HUES48 (cell line): ENCODE results near the gene SAP30L.

Source experiments
- H3K27ac ChIP-seq: one replicate; pipeline ENCODE4 v1.7.0; 2013; ENCODE audit warnings: low read depth, low read length, inconsistent platforms
- H3K27me3 ChIP-seq: 2 replicates; pipeline ENCODE4 v1.6.1; 2013; ENCODE audit warnings: mild to moderate bottlenecking, low read length; ENCODE audit not compliant: control insufficient read depth, insufficient read depth
- H3K36me3 ChIP-seq: 2 replicates; pipeline ENCODE4 v1.6.1; 2013; ENCODE audit warnings: low read length; ENCODE audit not compliant: control insufficient read depth, insufficient read depth
- H3K4me1 ChIP-seq: 2 replicates; pipeline ENCODE4 v1.6.1; 2013; ENCODE audit warnings: mild to moderate bottlenecking, low read length; ENCODE audit not compliant: control insufficient read depth, insufficient read depth
- H3K4me3 ChIP-seq: 2 replicates; pipeline ENCODE4 v1.5.1; 2013; ENCODE audit warnings: mild to moderate bottlenecking, low read depth, low read length
- H3K9ac ChIP-seq: 2 replicates; pipeline ENCODE4 v1.6.1; 2013; ENCODE audit warnings: mild to moderate bottlenecking, low read depth, low read length, moderate library complexity
- H3K9me3 ChIP-seq: 2 replicates; pipeline ENCODE4 v1.6.1; 2013; ENCODE audit warnings: low read length; ENCODE audit not compliant: control insufficient read depth, insufficient read depth

The SAP30L gene

GRCh38 chr5:154464438-154464837 is 18.6 kb downstream of the SAP30L start:
- Histone ChIP-seq H3K4me3 (no peak overlapping the region), H3K27me3 (peaks cover 39% of the 10 kb centered on the region), H3K9me3 (no peaks in the 10 kb centered on the region), H3K4me1 (peaks cover 9% of the 10 kb centered on the region; the same call in 1 of the 2 replicates), H3K27ac (no peak overlapping the region), H3K36me3 (no peaks in the 10 kb centered on the region), H3K9ac (no peak overlapping the region)

- Histone ChIP-seq H3K4me3 (no peak overlapping the region), H3K9me3 (no peaks in the 10 kb centered on the region), H3K4me1 (peaks cover 9% of the 10 kb centered on the region; the same call in 1 of the 2 replicates), H3K27me3 (peaks cover 47% of the 10 kb centered on the region), H3K9ac (no peak overlapping the region), H3K27ac (no peak overlapping the region), H3K36me3 (no peaks in the 10 kb centered on the region)
Measured at GRCh38 chr5:154465169-154465568, 19.4 kb downstream of the SAP30L start.

- Histone ChIP-seq H3K4me3 (no peak overlapping the region), H3K36me3 (no peaks in the 10 kb centered on the region), H3K27me3 (peaks cover 57% of the 10 kb centered on the region), H3K9ac (no peak overlapping the region), H3K9me3 (no peaks in the 10 kb centered on the region), H3K4me1 (peaks cover 9% of the 10 kb centered on the region; the same call in 1 of the 2 replicates), H3K27ac (no peak overlapping the region)
Measured at GRCh38 chr5:154466147-154466546, 20.4 kb downstream of the SAP30L start.

GRCh38 chr5:154466671-154467070 is 20.9 kb downstream of the SAP30L start:
- Histone ChIP-seq H3K27ac (no peak overlapping the region), H3K4me3 (no peak overlapping the region), H3K4me1 (peaks cover 9% of the 10 kb centered on the region; the same call in 1 of the 2 replicates), H3K36me3 (no peaks in the 10 kb centered on the region), H3K27me3 (peaks cover 62% of the 10 kb centered on the region), H3K9me3 (no peaks in the 10 kb centered on the region), H3K9ac (no peak overlapping the region)

- no peaks in the 10 kb centered on the region for H3K9me3 ChIP-seq
- H3K27me3 ChIP-seq, result peaks cover 73% of the 10 kb centered on the region
- no peak overlapping the region for H3K4me3 ChIP-seq
- peaks cover 9% of the 10 kb centered on the region; the same call in 1 of the 2 replicates for H3K4me1 ChIP-seq
- H3K36me3 ChIP-seq, result no peaks in the 10 kb centered on the region
- H3K27ac ChIP-seq, result no peak overlapping the region
- H3K9ac ChIP-seq, result no peak overlapping the region
Measured at GRCh38 chr5:154467655-154468354, 22.0 kb downstream of the SAP30L start.

GRCh38 chr5:154470137-154470536 is 24.3 kb downstream of the SAP30L start:
- Histone ChIP-seq H3K36me3 (no peaks in the 10 kb centered on the region), H3K9me3 (no peaks in the 10 kb centered on the region), H3K4me3 (no peak overlapping the region), H3K27ac (no peak overlapping the region), H3K9ac (no peak overlapping the region), H3K27me3 (peaks cover 93% of the 10 kb centered on the region), H3K4me1 (peaks cover 19% of the 10 kb centered on the region; the same call in 1 of the 2 replicates)

GRCh38 chr5:154470947-154471870 is 25.4 kb downstream of the SAP30L start:
- Histone ChIP-seq H3K9ac (no peak overlapping the region), H3K36me3 (no peaks in the 10 kb centered on the region), H3K4me3 (no peak overlapping the region), H3K27me3 (peaks cover 98% of the 10 kb centered on the region), H3K27ac (no peak overlapping the region), H3K9me3 (no peaks in the 10 kb centered on the region), H3K4me1 (peaks cover 25% of the 10 kb centered on the region; the same call in 1 of the 2 replicates)

GRCh38 chr5:154472871-154473580 is 27.2 kb downstream of the SAP30L start:
- Histone ChIP-seq H3K27me3 (peaks cover 100% of the 10 kb centered on the region), H3K36me3 (no peaks in the 10 kb centered on the region), H3K4me1 (peaks cover 34% of the 10 kb centered on the region; the same call in 1 of the 2 replicates), H3K27ac (no peak overlapping the region), H3K9ac (no peak overlapping the region), H3K4me3 (peak overlapping the region; percentile 47), H3K9me3 (no peaks in the 10 kb centered on the region)

GRCh38 chr5:154473581-154474283 is 27.9 kb downstream of the SAP30L start:
- H3K9ac ChIP-seq, result no peak overlapping the region
- peaks cover 100% of the 10 kb centered on the region for H3K27me3 ChIP-seq
- H3K4me1 ChIP-seq, result peaks cover 34% of the 10 kb centered on the region; the same call in 1 of the 2 replicates
- H3K36me3 ChIP-seq, result no peaks in the 10 kb centered on the region
- H3K4me3 ChIP-seq, result peak overlapping the region; percentile 47
- H3K27ac ChIP-seq, result no peak overlapping the region
- no peaks in the 10 kb centered on the region for H3K9me3 ChIP-seq
